GM19438 (cell line): ENCODE measurements around the gene BPIFB1.

Experiments used
- ATAC-seq: cut with Tn5 transposase; IDR thresholded peaks from one replicate; pipeline ENCODE4 v1.9.1; 2021; ENCODE audit warnings: low read depth; ENCODE audit not compliant: unreplicated experiment

Gene BPIFB1

DNA sequence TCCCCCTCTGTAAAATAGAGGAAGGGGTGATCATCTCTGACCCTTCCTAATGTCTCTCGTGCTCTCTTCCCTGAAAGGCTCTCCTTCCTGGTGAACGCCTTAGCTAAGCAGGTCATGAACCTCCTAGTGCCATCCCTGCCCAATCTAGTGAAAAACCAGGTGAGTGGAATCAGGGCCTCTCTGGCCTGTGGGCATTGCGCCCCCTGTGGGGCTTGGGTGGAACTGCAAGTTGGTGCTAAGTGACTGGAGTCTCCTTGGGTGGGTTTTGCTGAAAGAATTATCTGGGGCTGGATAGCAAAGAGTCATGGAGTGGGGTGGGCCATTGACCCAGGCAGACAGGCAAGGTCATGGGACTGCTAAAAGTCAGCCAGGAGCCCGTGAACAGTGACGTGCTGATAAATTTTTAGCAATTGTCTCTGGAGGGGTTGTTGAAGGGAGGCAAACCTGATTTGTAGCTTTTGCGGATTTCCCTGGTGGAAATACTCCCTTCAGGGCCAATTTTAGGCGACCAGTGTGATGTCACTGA is 8.9 kb downstream of the BPIFB1 start:
- ATAC-seq = no peak

GRCh38 chr20:33296206-33296605 is 13.2 kb downstream of the BPIFB1 start:
- no peak for ATAC-seq

- no peak for ATAC-seq
These were observed 15.4 kb downstream of the BPIFB1 start for GRCh38 chr20:33298391-33298790.

GRCh38 chr20:33299111-33299603 is 16.1 kb downstream of the BPIFB1 start:
- no peak for ATAC-seq

DNA sequence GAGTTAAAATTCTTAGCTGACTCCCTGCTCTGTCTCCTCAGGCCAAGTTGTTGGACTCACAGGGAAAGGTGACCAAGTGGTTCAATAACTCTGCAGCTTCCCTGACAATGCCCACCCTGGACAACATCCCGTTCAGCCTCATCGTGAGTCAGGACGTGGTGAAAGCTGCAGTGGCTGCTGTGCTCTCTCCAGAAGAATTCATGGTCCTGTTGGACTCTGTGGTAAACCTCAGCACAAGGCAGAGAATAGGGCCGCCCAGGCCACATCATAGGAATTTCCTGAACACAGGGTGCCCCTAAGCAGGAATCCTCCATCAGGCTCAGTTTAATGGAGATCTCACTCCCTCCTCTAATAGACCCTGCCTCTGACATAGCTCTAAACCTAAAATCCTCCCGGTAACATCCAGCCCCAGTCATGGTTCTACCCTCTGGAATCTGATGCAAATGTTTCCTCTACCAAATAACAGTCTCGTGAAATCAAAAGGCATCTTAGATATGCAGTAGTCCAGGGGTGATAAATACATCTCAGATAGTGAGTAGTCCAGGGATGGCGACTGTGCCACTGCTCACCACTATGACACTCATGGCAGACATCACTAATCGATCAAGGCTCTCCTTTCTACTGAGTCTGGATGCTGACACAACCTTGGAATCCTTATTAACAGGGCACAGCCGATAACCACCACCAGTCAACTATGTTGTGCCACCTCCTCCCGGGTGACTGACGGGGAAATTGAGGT is 18.3 kb downstream of the BPIFB1 start:
- ATAC-seq = no peak

DNA sequence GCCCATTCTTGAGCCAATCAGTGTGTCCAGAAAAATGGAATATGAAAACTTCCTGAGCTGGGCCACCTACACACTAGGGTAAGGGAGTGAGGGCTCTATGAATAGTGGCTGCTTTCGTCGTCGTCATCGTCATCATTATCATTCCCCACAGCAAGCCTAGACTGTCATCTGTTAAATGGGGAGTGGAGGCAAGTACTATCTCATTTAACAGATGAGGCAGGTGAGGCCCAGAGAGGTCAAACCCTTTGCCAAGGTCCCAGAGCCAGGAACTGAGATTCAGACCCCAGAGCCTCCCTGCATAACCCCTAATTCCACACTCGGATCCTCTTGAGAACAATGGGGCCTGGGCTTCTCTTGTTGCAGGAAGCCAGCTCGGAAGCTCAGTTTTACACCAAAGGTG is 20.6 kb downstream of the BPIFB1 start:
- ATAC-seq = no peak

- ATAC-seq = no peak
These were observed 21.0 kb downstream of the BPIFB1 start for GRCh38 chr20:33304046-33304445.

DNA sequence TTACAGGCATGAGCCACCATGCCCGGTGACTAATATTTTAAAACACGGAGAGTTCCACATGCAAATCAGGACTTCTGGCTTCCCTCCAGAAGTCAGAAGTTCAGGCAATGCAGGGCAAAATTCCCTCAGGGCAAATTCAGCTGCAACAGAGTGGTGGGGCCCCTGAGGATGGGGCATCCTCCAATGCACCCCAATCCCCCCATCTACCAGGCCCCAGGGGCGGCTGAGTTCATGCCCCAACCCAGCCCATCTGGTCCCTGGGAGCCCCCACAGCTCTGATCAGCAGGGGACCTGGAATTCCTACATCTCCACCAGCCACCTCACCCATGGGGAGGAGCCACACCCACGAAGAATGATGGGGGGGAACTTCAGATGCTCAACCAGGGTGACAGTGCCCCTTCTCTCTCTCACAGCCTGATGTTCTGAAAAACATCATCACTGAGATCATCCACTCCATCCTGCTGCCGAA is 22.6 kb downstream of the BPIFB1 start:
- ATAC-seq = no peak

DNA sequence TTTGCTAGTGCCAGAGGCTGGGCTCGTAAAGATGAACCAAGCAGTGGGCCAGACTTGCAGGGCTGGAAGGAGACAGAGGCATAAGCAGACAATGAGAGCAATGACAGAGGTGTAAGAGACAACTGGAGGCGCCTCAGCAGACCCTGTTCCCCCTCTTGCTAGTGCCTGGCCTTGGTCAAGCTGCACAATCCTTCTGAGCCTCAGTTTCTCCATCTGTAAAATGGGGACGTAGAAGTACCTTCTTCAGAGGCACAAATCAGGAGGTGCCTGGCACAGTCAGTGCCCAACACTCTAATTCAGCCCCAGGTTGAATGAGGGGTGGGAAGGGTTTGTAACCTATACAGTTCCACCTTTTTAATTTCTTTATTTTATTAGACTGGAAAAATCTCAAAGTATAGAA is 23.2 kb downstream of the BPIFB1 start:
- no peak for ATAC-seq

GRCh38 chr20:33306807-33307206 is 23.8 kb downstream of the BPIFB1 start:
- ATAC-seq = no peak

DNA sequence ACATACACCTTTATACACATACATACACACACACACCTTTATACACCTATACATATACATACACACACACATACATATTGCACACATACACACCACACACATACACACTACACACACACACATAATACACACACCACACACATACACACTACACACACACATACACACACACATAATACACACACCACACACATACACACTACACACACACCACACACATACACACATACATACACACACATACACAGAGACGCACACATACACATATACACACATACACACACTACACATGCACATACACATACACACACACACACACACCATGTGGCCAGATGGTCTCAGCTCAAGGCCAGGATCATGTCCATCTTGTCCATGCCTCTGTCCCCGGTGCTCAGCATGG is 25.7 kb downstream of the BPIFB1 start:
- ATAC-seq = no peak

GRCh38 chr20:33309631-33310030 is 26.6 kb downstream of the BPIFB1 start:
- no peak for ATAC-seq

DNA sequence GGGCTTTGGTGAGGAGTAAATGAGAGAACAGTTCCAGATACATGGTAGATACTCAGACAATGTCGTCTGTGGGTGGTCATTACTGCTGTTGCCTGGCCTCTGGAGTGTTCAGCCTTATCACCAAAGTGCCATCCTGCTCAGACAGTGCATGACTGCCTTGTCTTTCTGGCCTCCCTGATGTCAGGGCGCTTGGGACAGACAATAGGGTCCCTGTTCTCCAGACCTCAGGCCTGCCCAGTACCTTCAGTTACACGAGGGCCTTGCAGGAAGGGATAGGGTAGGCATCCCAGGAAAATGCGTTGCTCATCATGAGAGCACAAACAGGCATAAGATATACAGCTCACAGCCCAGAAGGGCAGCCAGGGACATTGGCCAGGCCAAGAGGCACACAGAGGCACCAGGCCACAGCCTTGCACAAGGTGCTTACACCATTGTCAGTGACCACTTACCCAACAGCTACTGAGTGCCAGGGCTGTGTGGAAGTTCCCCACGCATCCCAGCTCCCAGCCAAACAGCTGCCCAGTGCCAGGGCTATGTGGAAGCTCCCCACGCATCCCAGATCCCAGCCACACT is 27.4 kb downstream of the BPIFB1 start:
- ATAC-seq = no peak

DNA sequence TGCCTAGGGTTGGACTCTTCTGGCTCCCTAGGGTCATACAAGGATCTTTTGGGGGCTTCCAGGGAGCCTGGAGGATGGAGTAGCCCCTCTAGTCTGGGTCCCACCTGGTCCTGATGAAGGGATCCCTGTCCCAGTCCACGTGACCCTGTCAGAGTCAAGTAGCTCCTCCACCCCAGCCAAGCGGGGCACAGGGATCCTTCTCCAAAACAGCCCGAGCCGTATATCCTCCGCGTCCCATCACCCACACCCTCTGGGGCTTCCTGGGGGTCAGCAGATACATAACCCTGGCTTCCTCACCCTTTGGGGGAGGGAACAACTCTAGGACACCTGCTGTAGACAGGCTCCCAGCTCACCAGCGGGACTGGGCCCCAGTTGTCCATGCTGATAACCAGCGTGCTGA is 28.0 kb downstream of the BPIFB1 start:
- ATAC-seq = no peak

DNA sequence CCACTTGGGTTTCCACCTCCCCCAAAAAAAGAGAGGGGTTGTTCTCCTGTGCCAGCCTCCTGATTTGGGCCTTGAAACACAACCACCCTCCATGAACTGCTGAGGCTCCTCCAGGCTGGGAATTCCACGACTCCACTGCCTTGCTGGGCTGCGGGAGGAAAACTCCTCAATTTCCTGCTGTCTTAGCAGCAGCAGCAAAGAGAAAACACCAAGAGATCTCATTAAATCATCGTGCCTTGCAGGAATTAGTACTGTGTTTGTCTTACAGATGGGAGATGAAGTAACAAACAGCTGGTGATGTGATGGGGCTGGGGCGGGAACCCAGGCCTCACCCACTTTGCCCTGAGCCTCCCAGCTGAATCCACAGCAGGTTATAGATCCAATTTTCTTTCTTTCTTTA is 29.0 kb downstream of the BPIFB1 start:
- no peak for ATAC-seq

DNA sequence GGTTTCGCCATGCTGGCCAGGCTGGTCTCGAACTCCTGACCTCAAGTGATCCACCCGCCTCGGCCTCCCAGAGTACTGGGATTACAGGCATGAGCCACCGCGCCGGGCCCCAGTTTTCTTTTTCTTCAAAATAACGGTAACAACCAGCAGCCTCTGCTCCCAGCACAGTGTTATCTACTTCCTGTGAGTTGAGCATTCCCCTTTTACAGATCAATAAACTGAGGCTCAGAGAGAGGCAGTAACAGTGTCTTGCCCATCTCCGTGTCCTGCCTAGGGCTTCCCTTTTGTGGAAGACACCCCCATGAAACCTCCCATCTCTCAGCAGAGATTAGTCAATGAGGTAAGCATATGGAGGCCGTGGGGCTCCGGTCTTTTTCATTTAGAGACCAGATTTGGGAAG is 29.6 kb downstream of the BPIFB1 start:
- ATAC-seq = no peak

DNA sequence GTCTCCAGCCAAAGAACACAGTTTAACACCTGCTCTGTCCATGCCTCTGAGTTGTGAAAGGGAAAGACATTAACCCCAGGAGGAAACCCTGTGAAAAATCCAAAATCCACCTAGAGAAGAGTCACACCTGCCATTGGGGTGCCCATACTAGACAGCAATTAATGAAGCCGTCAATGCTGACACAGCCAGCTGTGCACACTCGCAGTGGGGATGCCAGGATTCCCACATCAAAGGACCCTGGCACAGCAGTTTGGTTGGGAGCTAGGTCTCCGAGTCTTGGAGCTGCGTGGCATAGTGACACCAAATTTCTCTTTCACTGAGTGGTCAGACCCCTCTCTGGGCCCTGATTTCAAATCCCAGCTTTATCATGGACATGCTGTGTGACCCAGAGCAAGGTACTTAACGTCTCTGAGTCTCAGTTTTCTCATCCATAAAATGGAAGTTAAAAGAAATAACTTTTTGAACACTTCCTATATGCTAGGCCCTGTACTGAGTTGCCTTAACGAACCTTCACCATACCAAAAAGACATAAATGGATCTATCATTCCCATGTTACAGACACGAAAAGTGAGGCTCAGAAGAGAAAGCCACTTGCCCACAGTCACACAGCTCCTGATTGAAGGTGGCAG is 30.8 kb downstream of the BPIFB1 start:
- ATAC-seq = no peak

GRCh38 chr20:33316343-33316742 is 33.3 kb downstream of the BPIFB1 start:
- no peak for ATAC-seq

DNA sequence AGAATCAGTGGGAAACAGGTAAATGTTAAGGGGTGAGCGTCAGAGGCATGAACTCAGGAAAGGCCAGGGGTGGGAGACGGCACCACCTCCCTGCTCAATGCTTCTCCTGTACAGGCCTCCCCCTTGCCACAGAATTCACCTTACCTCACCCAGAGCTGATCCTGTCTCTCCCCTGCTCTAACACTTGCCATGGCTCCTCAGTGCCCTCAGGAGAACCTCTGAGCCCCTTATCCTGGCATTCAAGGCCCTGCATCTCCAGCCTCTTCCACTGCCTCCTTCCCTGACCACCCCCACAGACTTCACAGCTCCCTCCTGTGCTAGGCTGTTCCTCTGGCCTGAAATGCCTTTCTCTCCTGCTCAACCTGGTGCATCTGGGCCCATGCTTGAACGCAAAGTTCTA is 33.9 kb downstream of the BPIFB1 start:
- no peak for ATAC-seq

DNA sequence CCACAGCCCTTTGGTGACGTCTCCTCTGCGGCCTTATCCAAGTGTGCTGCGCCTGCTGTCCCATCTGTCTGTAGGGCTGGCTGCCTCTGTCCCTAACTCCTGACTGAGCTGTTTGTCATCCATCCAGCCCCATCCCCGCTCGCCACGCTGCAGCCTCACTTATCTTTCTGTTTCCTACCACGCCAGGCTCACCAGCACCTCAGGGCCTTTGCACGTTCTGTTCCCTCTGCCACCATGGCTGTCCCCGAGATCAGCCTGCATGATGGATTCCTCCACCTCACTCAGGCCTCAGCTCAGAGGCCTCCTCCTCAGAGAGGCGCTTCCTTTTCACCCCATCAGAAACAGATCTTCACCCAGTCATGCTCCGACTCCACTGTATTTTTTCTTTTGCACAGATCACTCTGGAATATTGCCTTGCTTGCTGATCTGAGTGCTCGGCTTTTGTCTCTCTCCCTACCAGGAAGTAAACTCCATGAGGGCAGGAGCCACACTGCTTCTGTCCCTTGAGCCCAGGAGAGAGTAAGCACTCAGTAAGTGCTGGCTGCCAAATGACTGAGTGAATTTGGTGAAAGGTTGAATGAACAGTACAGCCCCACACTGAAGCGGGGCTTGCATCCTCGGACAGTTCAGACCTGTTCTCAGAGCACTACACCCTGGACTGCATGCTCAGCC is 34.5 kb downstream of the BPIFB1 start:
- ATAC-seq = no peak

- ATAC-seq = no peak
These were observed 35.0 kb downstream of the BPIFB1 start for GRCh38 chr20:33318096-33318429.
